Measurements from ENCODE around the gene TPK1.

TPK1 gene

GRCh38 chr7:144510621-144511020 is 325.2 kb downstream of the TPK1 start:
- Mint-ChIP-seq H3K36me3 (ENCODE audit: low read depth) (no peaks in the 10 kb centered on the region), H3K4me3 (no peak overlapping the region), H3K4me1 (peaks cover 17% of the 10 kb centered on the region), H3K27me3 (ENCODE audit: low read depth, poor library complexity) (no peaks in the 10 kb centered on the region), H3K9me3 (peaks cover 8% of the 10 kb centered on the region), H3K27ac (no peak overlapping the region)
- DNase-seq, result no peak
- no peak for TF ChIP-seq CTCF (IDR thresholded peaks at IDR 0.05)

- H3K9me3 Mint-ChIP-seq, result peaks cover 12% of the 10 kb centered on the region
- H3K36me3 Mint-ChIP-seq (ENCODE audit: low read depth), result no peaks in the 10 kb centered on the region
- no peak for DNase-seq
- H3K27me3 Mint-ChIP-seq (ENCODE audit: low read depth, poor library complexity), result no peaks in the 10 kb centered on the region
- no peak for TF ChIP-seq CTCF (IDR thresholded peaks at IDR 0.05)
- H3K4me1 Mint-ChIP-seq, result peaks cover 1% of the 10 kb centered on the region
- no peak overlapping the region for H3K4me3 Mint-ChIP-seq
- H3K27ac Mint-ChIP-seq, result no peak overlapping the region
Observed at GRCh38 chr7:144508702-144509101, 327.2 kb downstream of the TPK1 start.

- H3K4me1 Mint-ChIP-seq, result no peaks in the 10 kb centered on the region
- DNase-seq, result no peak
- H3K36me3 Mint-ChIP-seq (ENCODE audit: low read depth), result no peaks in the 10 kb centered on the region
- H3K4me3 Mint-ChIP-seq, result no peak overlapping the region
- TF ChIP-seq CTCF (IDR thresholded peaks at IDR 0.05), result no peak
- H3K27me3 Mint-ChIP-seq (ENCODE audit: low read depth, poor library complexity), result no peaks in the 10 kb centered on the region
- peaks cover 12% of the 10 kb centered on the region for H3K9me3 Mint-ChIP-seq
- H3K27ac Mint-ChIP-seq, result no peak overlapping the region
Observed at GRCh38 chr7:144503215-144503614, 332.6 kb downstream of the TPK1 start.

GRCh38 chr7:144500225-144500624 is 335.6 kb downstream of the TPK1 start:
- Mint-ChIP-seq H3K36me3 (ENCODE audit: low read depth) (no peaks in the 10 kb centered on the region), H3K4me1 (no peaks in the 10 kb centered on the region), H3K27ac (no peak overlapping the region), H3K27me3 (ENCODE audit: low read depth, poor library complexity) (no peaks in the 10 kb centered on the region), H3K9me3 (no peaks in the 10 kb centered on the region), H3K4me3 (no peak overlapping the region)
- no peak for TF ChIP-seq CTCF (IDR thresholded peaks at IDR 0.05)
- DNase-seq, result no peak

GRCh38 chr7:144497282-144497681 is 338.6 kb downstream of the TPK1 start:
- H3K4me1 Mint-ChIP-seq, result no peaks in the 10 kb centered on the region
- no peak for DNase-seq

More at GRCh38 chr7:144497282-144497681, 338.6 kb downstream of the TPK1 start:
- H3K4me3 Mint-ChIP-seq, result no peak overlapping the region
- H3K36me3 Mint-ChIP-seq (ENCODE audit: low read depth), result no peaks in the 10 kb centered on the region
- H3K27ac Mint-ChIP-seq, result no peak overlapping the region
- no peaks in the 10 kb centered on the region for H3K27me3 Mint-ChIP-seq (ENCODE audit: low read depth, poor library complexity)
- TF ChIP-seq CTCF (IDR thresholded peaks at IDR 0.05), result no peak
- H3K9me3 Mint-ChIP-seq, result no peaks in the 10 kb centered on the region
